GM12892 (cell line): ENCODE data around the gene CD207. TPM values are rescaled to one million over a fixed set of nuclear protein-coding genes. Genes with fewer than 3 reads are reported as not detected.
"Not testable (repeated sequence)": the region's sequence is repeated elsewhere in the genome, so short reads cannot be mapped to it uniquely, and the experiment has no call there.

ENCODE experiments used
- DNase-seq: peaks from one replicate; pipeline ENCODE4 v3.0.0; 2011; ENCODE audit not compliant: insufficient read length
- FAIRE-seq: peaks from 2 replicates; lab custom pipeline; 2011; peaks lifted over from hg19 to GRCh38; lab: Jason Lieb, UNC
- POLR2A ChIP-seq: IDR thresholded peaks from 2 replicates; pipeline ENCODE4 v1.6.1; 2011; ENCODE audit warnings: low read depth, low read length, control low read depth
- POLR2AphosphoS5 ChIP-seq: IDR thresholded peaks from 2 replicates; pipeline ENCODE4 v1.6.1; 2011; ENCODE audit warnings: low read depth, low read length, control low read depth
- TAF1 ChIP-seq: IDR thresholded peaks from 2 replicates; pipeline ENCODE4 v1.6.1; 2011; ENCODE audit warnings: low read depth, mild to moderate bottlenecking, control low read depth, low read length, borderline replicate concordance
- polyA plus RNA-seq: library from polyadenylated mRNA; unstranded; fragments of >200 nt; gene quantifications from one replicate; pipeline ENCODE4 v1.2.1, GENCODE V29; 2012; ENCODE audit warnings: missing spikeins, inconsistent platforms; ENCODE audit not compliant: missing spikeins

Gene CD207
- polyA plus RNA-seq = not detected

DNA sequence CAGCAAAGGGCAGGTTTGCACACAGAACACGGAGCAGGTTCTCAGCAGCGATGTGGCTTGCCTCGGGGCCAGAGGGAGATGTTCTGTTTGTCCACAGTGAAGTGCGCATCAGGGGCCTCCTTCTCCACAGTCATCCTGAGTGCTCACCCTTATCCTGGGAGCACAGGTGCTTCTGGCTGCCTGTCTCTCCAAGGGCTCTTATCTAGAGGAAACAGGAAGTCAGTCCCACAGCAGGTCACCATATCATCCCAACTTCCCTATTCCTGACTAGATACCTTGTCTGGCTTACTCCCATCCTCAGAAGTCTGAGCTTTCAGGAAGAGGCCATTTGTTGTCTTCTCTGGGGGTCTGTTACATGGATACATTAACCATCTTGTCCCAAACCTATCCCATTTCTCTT, at the start of gene CD207:
TSS of gene CD207 (minus strand) at position 174 of the 400 bp plus-strand sequence. CDS start at position 134, 40 bp downstream.
- no peak for DNase-seq
- FAIRE-seq = no peak
- no peak for TF ChIP-seq POLR2AphosphoS5
- TF ChIP-seq TAF1 = no peak
- TF ChIP-seq POLR2A = no peak

DNA sequence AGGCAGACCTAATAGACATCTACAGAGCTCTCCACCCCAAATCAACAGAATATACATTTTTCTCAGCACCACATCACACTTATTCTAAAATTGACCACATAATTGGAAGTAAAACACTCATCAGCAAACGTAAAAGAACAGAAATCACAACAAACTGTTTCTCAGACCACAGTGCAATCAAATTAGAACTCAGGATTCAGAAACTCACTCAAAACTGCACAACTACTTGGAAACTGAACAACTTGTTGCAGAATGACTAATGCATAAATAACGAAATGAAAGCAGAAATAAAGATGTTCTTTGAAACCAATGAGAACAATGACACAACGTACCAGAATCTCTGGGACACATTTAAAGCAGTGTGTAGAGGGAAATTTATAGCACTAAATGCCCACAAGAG, 42.9 kb upstream of the CD207 start:
- DNase-seq, FAIRE-seq: not testable (repeated sequence)

DNA sequence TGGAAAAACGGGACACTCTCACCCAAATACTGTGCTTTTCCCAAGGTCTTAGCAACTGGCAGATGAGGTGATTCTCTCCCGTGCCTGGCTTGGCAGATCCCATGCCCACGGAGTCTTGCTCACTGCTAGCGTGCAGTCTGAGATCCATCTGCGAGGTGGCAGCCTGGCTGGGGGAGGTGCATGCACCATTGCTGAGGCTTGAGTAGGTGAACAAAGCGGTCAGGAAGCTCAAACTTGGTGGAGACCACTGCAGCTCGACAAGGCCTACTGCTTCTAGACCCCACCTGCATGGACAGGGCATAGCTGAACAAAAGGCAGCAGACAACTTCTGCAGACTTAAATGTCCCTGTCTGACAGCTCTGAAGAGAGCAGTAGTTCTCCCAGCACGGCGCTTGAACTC, 40.5 kb upstream of the CD207 start:
- FAIRE-seq, DNase-seq: not testable (repeated sequence)

DNA sequence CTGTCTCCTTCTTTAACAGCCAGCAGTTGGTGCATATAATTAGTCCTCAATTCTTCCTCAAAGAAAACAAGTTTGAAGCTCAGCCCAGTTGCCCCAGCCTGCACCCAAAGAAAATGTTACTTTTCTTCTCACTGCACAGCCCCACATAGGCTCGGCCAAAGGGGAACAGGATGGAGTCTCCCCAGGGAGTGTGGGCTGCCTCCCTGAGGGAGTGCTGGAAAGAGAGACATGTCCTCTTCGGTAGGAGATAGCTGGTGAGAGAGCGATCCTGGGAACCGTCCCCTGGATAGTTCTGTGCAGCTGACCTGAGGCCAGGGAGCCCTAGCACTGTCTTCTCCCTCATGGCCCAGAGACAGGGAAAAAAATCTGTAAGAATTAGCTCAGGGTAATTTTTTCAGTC, 37.9 kb upstream of the CD207 start:
- no peak for TF ChIP-seq POLR2AphosphoS5
- TF ChIP-seq TAF1 = no peak
- TF ChIP-seq POLR2A = no peak
- DNase-seq (no peak), FAIRE-seq (no peak)

DNA sequence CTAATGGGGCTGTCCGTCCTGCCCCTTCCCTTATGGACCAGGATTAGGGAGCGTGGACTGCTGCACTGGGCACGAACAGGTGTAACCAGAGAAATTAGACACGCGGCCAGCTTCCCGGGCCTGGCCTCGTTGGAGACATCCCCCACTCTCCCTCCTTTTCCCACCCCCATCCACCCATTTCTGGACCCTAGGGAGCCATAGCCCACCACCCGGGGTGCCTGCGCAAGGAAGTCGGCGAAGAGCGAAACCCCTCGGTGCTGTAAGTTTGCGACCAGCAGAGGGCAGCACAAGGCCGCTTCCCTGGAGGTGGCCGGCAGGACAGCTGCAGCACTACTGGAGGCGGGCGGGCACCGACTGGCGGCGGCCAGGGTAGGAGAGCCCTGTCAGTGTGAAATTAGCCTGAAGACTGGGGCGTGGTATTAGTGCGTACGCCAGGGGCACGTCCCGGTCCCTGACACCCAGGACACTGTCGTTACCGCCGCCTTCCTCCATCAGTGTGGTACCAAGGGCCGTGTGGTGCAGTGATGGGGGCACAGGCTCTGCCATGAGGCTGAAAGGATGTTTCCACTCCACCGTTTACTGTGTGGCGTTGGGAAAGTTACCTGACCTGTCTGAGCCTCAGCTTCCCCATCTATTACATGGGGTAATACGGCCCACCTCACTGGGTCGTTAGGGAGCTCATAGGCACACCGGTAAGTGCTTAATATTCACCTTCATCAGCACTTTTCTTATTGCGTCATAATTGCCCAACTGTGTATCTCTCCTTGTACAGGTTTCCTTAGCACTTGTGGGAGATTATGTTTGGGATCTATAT, 36.0 kb upstream of the CD207 start:
- TF ChIP-seq POLR2AphosphoS5 (no peak), POLR2A (no peak), TAF1 (no peak)
- FAIRE-seq (peak; percentile 91), DNase-seq (peak; percentile 61)

DNA sequence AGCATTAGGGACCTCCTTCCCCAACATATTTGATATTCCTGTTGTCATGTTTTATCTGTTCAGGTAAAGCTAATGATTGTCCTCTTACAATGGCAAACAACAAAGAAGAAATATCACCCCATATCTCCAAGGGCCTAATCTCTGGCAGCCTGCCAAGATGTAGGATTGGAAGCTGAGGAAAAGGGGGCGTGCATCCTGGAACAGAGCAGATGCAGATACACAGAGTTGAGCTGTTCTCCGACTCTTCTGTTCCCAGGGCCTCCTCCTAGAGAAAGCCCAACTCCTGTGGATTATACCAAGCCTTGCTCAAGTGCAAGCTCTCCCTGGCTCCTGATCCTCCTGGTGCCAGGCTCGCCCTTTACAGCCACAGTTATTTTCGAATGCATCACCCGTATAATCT, 35.2 kb upstream of the CD207 start:
- TF ChIP-seq TAF1 = no peak
- TF ChIP-seq POLR2A = no peak
- no peak for TF ChIP-seq POLR2AphosphoS5
- FAIRE-seq (no peak), DNase-seq (no peak)

DNA sequence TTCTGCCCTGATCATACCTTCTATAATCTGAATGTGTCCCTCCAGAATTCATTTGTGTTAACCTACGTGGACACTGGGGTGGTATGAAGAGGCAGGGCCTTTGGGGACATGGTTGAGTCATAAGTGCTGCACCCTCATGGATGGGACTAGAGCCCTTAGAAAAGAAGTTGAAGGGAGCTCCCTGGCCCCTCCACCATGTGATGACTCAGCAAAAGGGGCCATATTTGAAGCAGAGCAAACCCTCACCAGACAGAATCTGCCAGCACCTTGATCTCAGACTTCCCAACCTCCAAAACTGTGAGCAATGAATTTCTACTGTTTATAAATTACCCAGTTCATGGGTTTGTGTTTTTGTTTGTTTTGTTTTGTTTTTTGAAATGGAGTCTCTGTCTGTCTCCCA, 33.4 kb upstream of the CD207 start:
- TF ChIP-seq TAF1 (no peak), POLR2AphosphoS5 (no peak), POLR2A (no peak)
- no peak for FAIRE-seq

DNA sequence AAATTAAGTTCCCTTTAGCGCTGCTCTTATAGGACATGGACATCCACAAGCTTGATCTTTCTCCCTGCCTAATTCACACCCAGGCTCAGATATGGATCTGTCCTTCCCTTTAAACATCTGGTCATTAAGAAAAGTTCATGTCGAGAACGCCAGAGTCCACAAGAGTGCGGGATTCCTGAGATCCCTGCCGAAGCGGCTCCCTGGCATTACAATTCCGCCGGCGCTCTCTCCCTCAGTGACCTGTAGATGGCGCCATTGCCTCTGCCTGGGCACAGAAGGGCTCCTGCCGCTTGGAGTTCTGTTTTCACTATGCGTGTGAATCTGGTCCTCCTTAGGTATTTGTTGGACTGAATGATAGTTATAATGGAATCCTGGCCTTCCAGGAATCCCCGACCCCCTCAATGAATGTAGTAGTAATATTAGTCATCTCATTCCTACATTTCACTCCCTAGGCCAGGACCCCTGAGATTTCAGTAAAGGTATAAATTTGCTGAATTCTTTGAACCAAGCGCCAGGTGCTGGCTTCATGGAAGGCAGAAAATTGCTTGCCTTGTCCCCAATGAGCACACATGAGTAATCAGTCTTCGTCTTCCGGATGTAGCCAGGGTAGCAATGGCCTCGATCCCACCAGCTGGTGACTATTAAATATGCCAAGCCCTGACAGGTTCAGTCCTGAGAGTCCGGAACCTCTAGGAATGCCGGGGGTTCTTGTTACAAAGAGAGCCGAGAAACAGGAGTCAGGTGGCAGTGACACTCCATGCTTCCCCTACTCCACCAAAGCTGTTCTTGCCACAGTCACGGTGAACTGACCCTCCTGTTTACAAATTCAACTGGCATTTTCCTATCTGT, 26.4 kb upstream of the CD207 start:
- FAIRE-seq = peak; percentile 65

More for the DNA sequence above, 33.4 kb upstream of the CD207 start:
- DNase-seq = no peak

DNA sequence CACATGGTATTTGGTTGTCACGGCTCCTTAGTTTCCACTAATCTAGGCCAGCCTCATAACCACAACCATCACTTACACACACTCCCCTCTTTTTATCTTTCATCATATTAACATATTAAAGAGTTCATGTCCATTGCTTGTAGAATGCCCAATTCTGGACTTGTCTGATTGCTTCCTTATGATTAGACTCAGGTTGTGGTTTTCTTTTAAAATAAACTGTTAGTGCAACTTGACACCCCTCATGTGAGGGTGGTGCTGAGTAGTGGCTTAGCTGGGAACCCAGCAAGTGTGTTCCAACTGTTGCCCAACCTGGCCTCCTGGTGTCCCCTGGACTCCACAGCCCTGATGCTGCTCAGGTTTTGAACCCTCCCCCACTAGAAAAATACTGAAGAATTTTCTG, 20.1 kb upstream of the CD207 start:
- FAIRE-seq (no peak), DNase-seq (no peak)
- no peak for TF ChIP-seq POLR2A
- no peak for TF ChIP-seq POLR2AphosphoS5
- TF ChIP-seq TAF1 = no peak

More for the DNA sequence above, 26.4 kb upstream of the CD207 start:
- DNase-seq = peak; percentile 42
- TF ChIP-seq TAF1 (no peak), POLR2AphosphoS5 (no peak), POLR2A (no peak)

DNA sequence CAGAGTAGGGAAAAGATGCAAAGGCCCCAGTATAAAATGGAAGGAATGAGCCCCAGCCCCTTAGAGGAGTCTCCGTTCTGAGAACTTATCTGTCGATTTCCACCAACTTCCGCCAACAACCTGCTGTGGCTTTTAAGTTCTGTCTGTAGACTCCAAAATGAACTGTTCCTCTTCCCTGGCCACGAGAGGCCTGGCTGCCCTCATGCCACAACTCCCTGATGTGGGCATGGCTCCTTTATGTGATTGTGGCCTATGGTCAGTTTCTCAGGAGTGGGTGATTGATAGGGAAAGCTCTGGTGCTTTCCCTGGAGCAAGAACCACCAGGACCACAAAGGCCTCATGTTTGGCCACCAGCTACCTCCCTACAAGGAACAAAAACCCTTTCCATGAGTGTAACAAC, 18.8 kb upstream of the CD207 start:
- DNase-seq (no peak), FAIRE-seq (no peak)
- no peak for TF ChIP-seq POLR2A
- TF ChIP-seq POLR2AphosphoS5 = no peak
- TF ChIP-seq TAF1 = no peak

DNA sequence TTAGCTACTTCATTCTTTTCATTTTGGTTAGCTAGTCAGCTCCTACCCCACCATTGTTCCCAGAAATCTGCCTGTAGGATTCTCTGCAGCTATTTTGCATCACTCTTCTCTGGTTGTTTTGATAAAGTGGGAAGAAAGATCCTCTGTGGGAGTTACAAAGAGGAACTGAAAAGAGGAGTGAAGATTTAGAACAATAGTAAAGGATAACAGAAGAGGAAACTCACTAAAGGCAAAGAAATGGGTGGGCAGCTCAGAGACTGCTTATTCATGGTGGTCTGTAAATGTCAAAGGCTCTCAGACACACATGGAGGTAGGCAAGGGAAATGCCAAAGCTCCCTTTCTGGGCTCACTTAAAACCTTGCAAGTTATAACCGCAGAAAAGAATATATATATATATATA, 17.2 kb upstream of the CD207 start:
- no peak for DNase-seq
- FAIRE-seq = no peak
- TF ChIP-seq POLR2AphosphoS5 (no peak), TAF1 (no peak), POLR2A (no peak)

DNA sequence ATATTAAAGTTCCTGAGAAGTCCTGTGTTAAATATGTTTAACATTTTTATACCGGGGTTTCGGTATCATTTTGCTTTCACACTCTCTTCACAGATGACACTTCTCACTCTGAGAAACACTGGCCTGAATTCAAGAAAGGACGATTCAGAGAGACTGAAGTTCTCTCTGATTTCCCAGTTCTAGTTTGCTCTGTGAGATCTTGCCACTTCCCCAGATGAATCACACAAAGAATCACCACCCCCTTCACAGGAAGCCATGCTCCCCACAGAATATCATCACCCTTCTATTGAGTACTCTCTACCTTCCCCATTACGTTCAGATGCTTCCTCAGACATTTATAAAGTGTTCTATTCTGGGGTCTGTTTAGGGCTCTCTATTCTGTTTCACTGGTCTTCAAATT, 16.1 kb upstream of the CD207 start:
- no peak for DNase-seq
- TF ChIP-seq POLR2A (no peak), TAF1 (no peak), POLR2AphosphoS5 (no peak)
- no peak for FAIRE-seq
